Right lobe of liver (tissue), 4 donors: ENCODE data around the gene KCNF1.

Experiments used
- POLR2A ChIP-seq: fragments of 450-650 bp; IDR thresholded peaks from one replicate; pipeline ENCODE4 v1.6.1; 2017; ENCODE audit warnings: antibody characterized with exemption, mild to moderate bottlenecking
- TF ChIP-seq, protein P1 (sequence below), 4 donors: fragments of 200-600 bp in 3 of 4; fragments of 450-650 bp in 1 of 4; IDR thresholded peaks; one replicate each; pipeline versions ENCODE4 v1.5.1 to v1.8.0; 2016 to 2022; ENCODE audit warnings: antibody characterized with exemption in 4 of 4, mild to moderate bottlenecking in 2 of 4
- donor health status: DM: no; HTN: no; CAD: no.
- donor health status: DM: no; HTN: no; CAD: no.
- donor health status: DM: no; HTN: yes; CAD: no.

- TF ChIP-seq, protein P1, sequence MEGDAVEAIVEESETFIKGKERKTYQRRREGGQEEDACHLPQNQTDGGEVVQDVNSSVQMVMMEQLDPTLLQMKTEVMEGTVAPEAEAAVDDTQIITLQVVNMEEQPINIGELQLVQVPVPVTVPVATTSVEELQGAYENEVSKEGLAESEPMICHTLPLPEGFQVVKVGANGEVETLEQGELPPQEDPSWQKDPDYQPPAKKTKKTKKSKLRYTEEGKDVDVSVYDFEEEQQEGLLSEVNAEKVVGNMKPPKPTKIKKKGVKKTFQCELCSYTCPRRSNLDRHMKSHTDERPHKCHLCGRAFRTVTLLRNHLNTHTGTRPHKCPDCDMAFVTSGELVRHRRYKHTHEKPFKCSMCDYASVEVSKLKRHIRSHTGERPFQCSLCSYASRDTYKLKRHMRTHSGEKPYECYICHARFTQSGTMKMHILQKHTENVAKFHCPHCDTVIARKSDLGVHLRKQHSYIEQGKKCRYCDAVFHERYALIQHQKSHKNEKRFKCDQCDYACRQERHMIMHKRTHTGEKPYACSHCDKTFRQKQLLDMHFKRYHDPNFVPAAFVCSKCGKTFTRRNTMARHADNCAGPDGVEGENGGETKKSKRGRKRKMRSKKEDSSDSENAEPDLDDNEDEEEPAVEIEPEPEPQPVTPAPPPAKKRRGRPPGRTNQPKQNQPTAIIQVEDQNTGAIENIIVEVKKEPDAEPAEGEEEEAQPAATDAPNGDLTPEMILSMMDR (IDR thresholded peaks at IDR 0.05) = no peak
- no peak for TF ChIP-seq POLR2A
Measured at GRCh38 chr2:10890706-10891270, 20.9 kb upstream of the KCNF1 start.
